ENCODE data around the gene TJP1.
"Not testable (repeated sequence)": the region's sequence is repeated elsewhere in the genome, so short reads cannot be mapped to it uniquely, and the experiment has no call there.

TJP1 gene

DNA sequence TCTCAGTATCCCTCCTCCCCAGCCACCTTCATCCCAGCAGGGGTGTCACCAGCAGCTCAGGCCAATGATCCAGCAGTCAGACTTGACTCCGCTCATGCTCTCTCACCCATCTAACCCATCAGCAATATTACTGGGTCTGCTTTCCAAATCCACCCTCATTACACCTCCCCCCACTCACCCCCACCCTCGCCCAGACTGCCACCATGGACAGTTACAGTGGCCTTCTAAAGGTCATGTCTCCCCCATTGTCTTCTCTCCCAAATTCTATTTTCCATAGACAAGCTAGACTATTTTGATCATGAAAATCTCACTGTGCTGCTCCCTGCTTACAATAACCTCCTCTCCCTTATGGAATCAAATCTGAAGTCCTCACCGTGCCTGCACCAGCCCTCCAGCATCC is 156.0 kb downstream of the TJP1 start (continued):
- TF ChIP-seq TOX (CRISPR knock-in tag; IDR thresholded peaks at IDR 0.05; ENCODE audit: borderline replicate concordance) (no peak), ZFP30 (CRISPR knock-in tag; IDR thresholded peaks at IDR 0.05) (no peak)

GRCh38 chr15:29665444-29666003 is 156.7 kb downstream of the TJP1 start:
- no peak for ATAC-seq
- TF ChIP-seq, protein P1, sequence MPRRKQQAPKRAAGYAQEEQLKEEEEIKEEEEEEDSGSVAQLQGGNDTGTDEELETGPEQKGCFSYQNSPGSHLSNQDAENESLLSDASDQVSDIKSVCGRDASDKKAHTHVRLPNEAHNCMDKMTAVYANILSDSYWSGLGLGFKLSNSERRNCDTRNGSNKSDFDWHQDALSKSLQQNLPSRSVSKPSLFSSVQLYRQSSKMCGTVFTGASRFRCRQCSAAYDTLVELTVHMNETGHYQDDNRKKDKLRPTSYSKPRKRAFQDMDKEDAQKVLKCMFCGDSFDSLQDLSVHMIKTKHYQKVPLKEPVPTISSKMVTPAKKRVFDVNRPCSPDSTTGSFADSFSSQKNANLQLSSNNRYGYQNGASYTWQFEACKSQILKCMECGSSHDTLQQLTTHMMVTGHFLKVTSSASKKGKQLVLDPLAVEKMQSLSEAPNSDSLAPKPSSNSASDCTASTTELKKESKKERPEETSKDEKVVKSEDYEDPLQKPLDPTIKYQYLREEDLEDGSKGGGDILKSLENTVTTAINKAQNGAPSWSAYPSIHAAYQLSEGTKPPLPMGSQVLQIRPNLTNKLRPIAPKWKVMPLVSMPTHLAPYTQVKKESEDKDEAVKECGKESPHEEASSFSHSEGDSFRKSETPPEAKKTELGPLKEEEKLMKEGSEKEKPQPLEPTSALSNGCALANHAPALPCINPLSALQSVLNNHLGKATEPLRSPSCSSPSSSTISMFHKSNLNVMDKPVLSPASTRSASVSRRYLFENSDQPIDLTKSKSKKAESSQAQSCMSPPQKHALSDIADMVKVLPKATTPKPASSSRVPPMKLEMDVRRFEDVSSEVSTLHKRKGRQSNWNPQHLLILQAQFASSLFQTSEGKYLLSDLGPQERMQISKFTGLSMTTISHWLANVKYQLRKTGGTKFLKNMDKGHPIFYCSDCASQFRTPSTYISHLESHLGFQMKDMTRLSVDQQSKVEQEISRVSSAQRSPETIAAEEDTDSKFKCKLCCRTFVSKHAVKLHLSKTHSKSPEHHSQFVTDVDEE (CRISPR knock-in tag; IDR thresholded peaks at IDR 0.05) = no peak
- no peak for TF ChIP-seq CSDC2 (CRISPR knock-in tag; IDR thresholded peaks at IDR 0.05)

DNA sequence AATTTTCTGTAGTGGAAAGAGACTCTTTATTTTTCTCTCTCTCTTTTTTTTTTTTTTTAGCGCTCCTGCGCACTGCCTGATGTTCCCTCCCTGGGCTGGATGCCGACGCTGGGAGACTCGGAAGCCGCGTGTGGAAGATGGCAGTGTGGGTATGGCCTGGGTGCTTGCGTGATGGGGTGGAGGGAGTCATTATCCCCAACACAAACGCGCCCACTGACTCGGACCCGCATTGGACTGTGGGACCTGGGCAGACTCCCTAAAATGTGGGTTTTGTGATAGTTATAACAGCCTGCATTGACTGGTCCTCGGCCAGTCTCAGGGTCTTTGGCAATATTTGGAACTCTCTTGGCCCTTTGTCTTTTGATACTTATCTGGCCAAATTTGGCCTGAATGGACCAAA is 157.9 kb downstream of the TJP1 start:
- no peak for ATAC-seq
- no peak for TF ChIP-seq ZNF565 (CRISPR knock-in tag; conservative IDR thresholded peaks at IDR 0.05; ENCODE audit: low read depth)
- TF ChIP-seq, protein P2, sequence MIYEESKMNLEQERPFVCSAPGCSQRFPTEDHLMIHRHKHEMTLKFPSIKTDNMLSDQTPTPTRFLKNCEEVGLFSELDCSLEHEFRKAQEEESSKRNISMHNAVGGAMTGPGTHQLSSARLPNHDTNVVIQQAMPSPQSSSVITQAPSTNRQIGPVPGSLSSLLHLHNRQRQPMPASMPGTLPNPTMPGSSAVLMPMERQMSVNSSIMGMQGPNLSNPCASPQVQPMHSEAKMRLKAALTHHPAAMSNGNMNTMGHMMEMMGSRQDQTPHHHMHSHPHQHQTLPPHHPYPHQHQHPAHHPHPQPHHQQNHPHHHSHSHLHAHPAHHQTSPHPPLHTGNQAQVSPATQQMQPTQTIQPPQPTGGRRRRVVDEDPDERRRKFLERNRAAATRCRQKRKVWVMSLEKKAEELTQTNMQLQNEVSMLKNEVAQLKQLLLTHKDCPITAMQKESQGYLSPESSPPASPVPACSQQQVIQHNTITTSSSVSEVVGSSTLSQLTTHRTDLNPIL (CRISPR knock-in tag; IDR thresholded peaks at IDR 0.05; ENCODE audit: low read depth) = no peak
- TF ChIP-seq, protein P1 (CRISPR knock-in tag; IDR thresholded peaks at IDR 0.05) = no peak
- no peak for TF ChIP-seq PPARA (CRISPR knock-in tag; IDR thresholded peaks at IDR 0.05; ENCODE audit: borderline replicate concordance)
- no peak for TF ChIP-seq RARB (CRISPR knock-in tag; IDR thresholded peaks at IDR 0.05)
- no peak for TF ChIP-seq ESRRG (CRISPR knock-in tag; IDR thresholded peaks at IDR 0.05)
- no peak for TF ChIP-seq SNAI2 (CRISPR knock-in tag; IDR thresholded peaks at IDR 0.05)

GRCh38 chr15:29657476-29657817 is 164.8 kb downstream of the TJP1 start:
- not testable (repeated sequence) for ATAC-seq

GRCh38 chr15:29656636-29657475 is 165.4 kb downstream of the TJP1 start:
- no peak for ATAC-seq
- TF ChIP-seq CSDC2 (CRISPR knock-in tag; IDR thresholded peaks at IDR 0.05) (no peak), ESRRG (CRISPR knock-in tag; IDR thresholded peaks at IDR 0.05) (no peak), TCF4 (CRISPR knock-in tag; IDR thresholded peaks at IDR 0.05; ENCODE audit: borderline replicate concordance) (no peak), PATZ1 (CRISPR knock-in tag; IDR thresholded peaks at IDR 0.05; ENCODE audit: borderline replicate concordance) (no peak), ZFP3 (CRISPR knock-in tag; IDR thresholded peaks at IDR 0.05) (no peak), TOX (CRISPR knock-in tag; IDR thresholded peaks at IDR 0.05; ENCODE audit: borderline replicate concordance) (no peak), GLIS3 (CRISPR knock-in tag; IDR thresholded peaks at IDR 0.05) (no peak), ZC3H10 (CRISPR knock-in tag; IDR thresholded peaks at IDR 0.05) (no peak), ZNF70 (CRISPR knock-in tag; IDR thresholded peaks at IDR 0.05) (no peak), ZNF8 (CRISPR knock-in tag; IDR thresholded peaks at IDR 0.05) (no peak), ARNTL (CRISPR knock-in tag; IDR thresholded peaks at IDR 0.05; ENCODE audit: borderline replicate concordance, low read depth) (no peak), CSRNP3 (CRISPR knock-in tag; IDR thresholded peaks at IDR 0.05) (no peak)
- TF ChIP-seq, protein P1 (CRISPR knock-in tag; IDR thresholded peaks at IDR 0.05) = no peak
